HCT116 (cell line): ENCODE results near the gene FHIT. TPM values are rescaled to one million over a fixed set of nuclear protein-coding genes. Genes with fewer than 3 reads are reported as not detected.

Experiments
- ATAC-seq: fragments of 200-7000 bp; cut with Tn5 transposase; 2 replicates; pipeline ENCODE4 v1.9.1; 2020; ENCODE audit warnings: mild to moderate bottlenecking, moderate library complexity
- BruUV-seq: library from RNA; stranded (reverse); fragments of 400-500 nt; replicated peaks from 2 replicates; lab custom pipeline; 2021; lab: Mats Ljungman, UMichigan
- CTCF ChIA-PET: fragments of 300-600 bp; sonication (Branson Sonifier 250); formaldehyde crosslinking; loops from one replicate; lab custom pipeline; 2021; ENCODE audit warnings: antibody characterized with exemption; lab: Charles Lee
- POLR2A ChIA-PET: fragments of 300-600, 350-600 bp; sonication (Branson Sonifier 250); formaldehyde crosslinking; loops from one replicate; lab custom pipeline; 2021; ENCODE audit warnings: antibody characterized with exemption; lab: Charles Lee
- RAD21 ChIA-PET, 2 experiments: fragments of 300-600 bp; sonication (Branson Sonifier 250); formaldehyde crosslinking; loops; one replicate each; lab custom pipeline; 2023; ENCODE audit warnings: low total read pairs in 2 of 2; ENCODE audit not compliant: uncharacterized antibody in 2 of 2, unreplicated experiment in 2 of 2, low non-redundant PET in 1 of 2; lab: Charles Lee
- DNase-seq: peaks from one replicate; pipeline ENCODE4 v3.0.0-alpha.2; 2010; ENCODE audit warnings: low read depth, low spot score
- H2AFZ ChIP-seq: fragments of 200-600 bp; shearing (Covaris generic), sonication (generic); 2 replicates; pipeline ENCODE4 v1.6.1; 2017; ENCODE audit warnings: low read depth, mixed run types, mixed read lengths, antibody characterized with exemption, low read length; ENCODE audit not compliant: poor library complexity, severe bottlenecking
- H3K27ac ChIP-seq: 2 replicates; pipeline ENCODE4 v1.5.1; 2012; ENCODE audit warnings: low read depth, low read length
- H3K27me3 ChIP-seq: fragments of 200-600 bp; sonication (generic); 2 replicates; pipeline ENCODE4 v1.6.1; 2016; ENCODE audit warnings: mixed run types, low read length, mixed read lengths; ENCODE audit not compliant: insufficient read depth
- H3K36me3 ChIP-seq, 2 experiments: fragments of 200-500 bp in 1 of 2; fragments of 200-600 bp in 1 of 2; sonication (Bioruptor generic) in 1 of 2; sonication (generic) in 1 of 2; 2 replicates each; pipeline versions ENCODE4 v1.5.1 to v1.6.1; 2014 to 2016; ENCODE audit warnings: low read length in 2 of 2, inconsistent platforms in 1 of 2, mixed read lengths in 1 of 2, mixed run types in 1 of 2; ENCODE audit not compliant: insufficient read depth in 2 of 2, control insufficient read depth in 1 of 2
- H3K4me1 ChIP-seq, 2 experiments: fragments of 200-600 bp in 1 of 2; sonication (generic) in 1 of 2; 2 replicates each; pipeline versions ENCODE4 v1.5.1 to v1.6.1; 2012 to 2017; ENCODE audit warnings: low read length in 2 of 2, inconsistent platforms in 1 of 2, mild to moderate bottlenecking in 1 of 2, mixed read lengths in 1 of 2, mixed run types in 1 of 2, moderate library complexity in 1 of 2; ENCODE audit not compliant: insufficient read depth in 2 of 2, control insufficient read depth in 1 of 2
- H3K4me2 ChIP-seq: fragments of 200-600 bp; sonication (generic); 2 replicates; pipeline ENCODE4 v1.6.1; 2017; ENCODE audit warnings: mixed run types, low read length, mixed read lengths
- H3K4me3 ChIP-seq, 2 experiments: fragments of 200-600 bp in 1 of 2; sonication (generic) in 1 of 2; replicated peaks in 1 of 2; 2 replicates each; pipeline ENCODE4 v1.5.1; 2011 to 2016; ENCODE audit warnings: low read length in 2 of 2, control low read depth in 1 of 2, low read depth in 1 of 2, mild to moderate bottlenecking in 1 of 2, mixed read lengths in 1 of 2, mixed run types in 1 of 2
- H3K79me2 ChIP-seq: fragments of 200-600 bp; sonication (generic); 2 replicates; pipeline ENCODE4 v1.6.1; 2017; ENCODE audit warnings: mild to moderate bottlenecking, mixed run types, low read length, moderate library complexity, mixed read lengths; ENCODE audit not compliant: insufficient read depth
- H3K9ac ChIP-seq: fragments of 200-600 bp; sonication (generic); 2 replicates; pipeline ENCODE4 v1.6.1; 2016; ENCODE audit warnings: low read length, mixed read lengths
- H3K9me2 ChIP-seq: fragments of 200-600 bp; sonication (generic), shearing (Covaris generic); 2 replicates; pipeline ENCODE4 v1.6.1; 2017; ENCODE audit warnings: mixed run types, mild to moderate bottlenecking, moderate library complexity; ENCODE audit not compliant: insufficient read depth
- H3K9me3 ChIP-seq, 2 experiments: fragments of 200-500 bp in 1 of 2; fragments of 200-600 bp in 1 of 2; sonication (Bioruptor generic) in 1 of 2; sonication (generic) in 1 of 2; 2 replicates each; pipeline ENCODE4 v1.6.1; 2014 to 2017; ENCODE audit warnings: low read length in 2 of 2, mixed read lengths in 2 of 2, inconsistent platforms in 1 of 2, low read depth in 1 of 2, mild to moderate bottlenecking in 1 of 2, mixed run types in 1 of 2, moderate library complexity in 1 of 2; ENCODE audit not compliant: control insufficient read depth in 1 of 2, insufficient read depth in 1 of 2
- H4K20me1 ChIP-seq: fragments of 200-600 bp; sonication (generic), shearing (Covaris generic); 2 replicates; pipeline ENCODE4 v1.6.1; 2017; ENCODE audit warnings: mixed run types, mild to moderate bottlenecking, moderate library complexity; ENCODE audit not compliant: insufficient read depth
- CEBPB ChIP-seq: IDR thresholded peaks from 2 replicates; pipeline ENCODE4 v1.6.1; 2012; ENCODE audit warnings: low read depth
- ELF1 ChIP-seq: IDR thresholded peaks from 2 replicates; pipeline ENCODE4 v1.6.1; 2012; ENCODE audit warnings: low read depth, borderline replicate concordance
- EZH2 ChIP-seq: fragments of 200-600 bp; sonication (generic); IDR thresholded peaks from 2 replicates; pipeline ENCODE4 v1.6.1; 2017; ENCODE audit warnings: antibody characterized with exemption, mixed run types
- EZH2phosphoT487 ChIP-seq: fragments of 200-600 bp; IDR thresholded peaks from 2 replicates; pipeline ENCODE4 v1.6.1; 2018; ENCODE audit warnings: antibody characterized with exemption, borderline replicate concordance
- FOSL1 ChIP-seq: IDR thresholded peaks from 2 replicates; pipeline ENCODE4 v1.6.1; 2012; ENCODE audit warnings: low read depth
- POLR2A ChIP-seq: IDR thresholded peaks from 2 replicates; pipeline ENCODE4 v1.7.0; 2011; ENCODE audit warnings: borderline replicate concordance; ENCODE audit not compliant: insufficient read depth, insufficient read length; ENCODE audit errors: extremely low read depth
- RAD21 ChIP-seq: IDR thresholded peaks from 2 replicates; pipeline ENCODE4 v1.6.1; 2012; ENCODE audit warnings: low read depth, mild to moderate bottlenecking
- SIN3A ChIP-seq: IDR thresholded peaks from 2 replicates; pipeline ENCODE4 v1.6.1; 2012; ENCODE audit warnings: low read depth
- SP1 ChIP-seq: IDR thresholded peaks from 2 replicates; pipeline ENCODE4 v1.6.1; 2012; ENCODE audit warnings: low read depth
- SRF ChIP-seq: IDR thresholded peaks from 2 replicates; pipeline ENCODE4 v1.6.1; 2012; ENCODE audit warnings: low read depth
- TCF7L2 ChIP-seq: IDR thresholded peaks from 2 replicates; pipeline ENCODE4 v1.7.0; 2011; ENCODE audit warnings: borderline replicate concordance, inconsistent platforms; ENCODE audit not compliant: insufficient read depth, insufficient read length; ENCODE audit errors: extremely low read depth
- YY1 ChIP-seq: IDR thresholded peaks from 2 replicates; pipeline ENCODE4 v1.6.1; 2011; ENCODE audit warnings: low read length, low read depth, moderate library complexity, mild to moderate bottlenecking; ENCODE audit not compliant: insufficient replicate concordance; ENCODE audit errors: extremely low read depth
- ZFX ChIP-seq: fragments of 450-650 bp; IDR thresholded peaks from 2 replicates; pipeline ENCODE4 v1.6.1; 2017
- ZNF274 ChIP-seq: fragments of 200-500 bp; sonication (Bioruptor generic); IDR thresholded peaks from 2 replicates; pipeline ENCODE4 v1.6.1; 2014; ENCODE audit warnings: mild to moderate bottlenecking, low read depth, low read length, inconsistent platforms
- intact Hi-C: fragments of 100-400 bp; cut with micrococcal nuclease; formaldehyde crosslinking; loops from 2 replicates; pipeline ENCODE4 v1.10.0; 2022
- total RNA-seq: library from RNA; stranded (reverse); gene quantifications from one replicate; pipeline ENCODE4 v1.2.1, GENCODE V29; 2021; ENCODE audit not compliant: unreplicated experiment
- TF ChIP-seq, protein P1 (sequence below), 3 experiments: fragments of 200-600 bp in 1 of 3; sonication (generic) in 1 of 3; IDR thresholded peaks in 2 of 3; conservative IDR thresholded peaks in 1 of 3; 2 replicates each; pipeline ENCODE4 v1.5.1; 2012 to 2017; ENCODE audit warnings: low read depth in 2 of 3, low read length in 2 of 3, antibody characterized with exemption in 1 of 3, borderline replicate concordance in 1 of 3, control low read depth in 1 of 3, mild to moderate bottlenecking in 1 of 3, mixed read lengths in 1 of 3, mixed run types in 1 of 3, moderate library complexity in 1 of 3; ENCODE audit not compliant: insufficient read depth in 1 of 3
- TF ChIP-seq, protein P2 (sequence below): IDR thresholded peaks from 2 replicates; pipeline ENCODE4 v1.6.1; 2012
- TF ChIP-seq, protein P3 (sequence below): IDR thresholded peaks from 2 replicates; pipeline ENCODE4 v1.6.1; 2011; ENCODE audit warnings: mild to moderate bottlenecking, low read length, moderate library complexity; ENCODE audit not compliant: insufficient replicate concordance; ENCODE audit errors: extremely low read depth

FHIT gene
- total RNA-seq, 1 experiment from 2014 or later: 20.1 TPM

- no peaks in the 10 kb centered on the region for H3K36me3 ChIP-seq
- no peak for ATAC-seq
- TF ChIP-seq SRF (no peak), RAD21 (no peak), ZNF274 (no peak), SP1 (no peak), ZFX (no peak), YY1 (no peak), CEBPB (no peak), EZH2 (no peak), TCF7L2 (no peak), POLR2A (no peak), SIN3A (no peak), EZH2phosphoT487 (no peak), FOSL1 (no peak), ELF1 (no peak)
- TF ChIP-seq, protein P1, sequence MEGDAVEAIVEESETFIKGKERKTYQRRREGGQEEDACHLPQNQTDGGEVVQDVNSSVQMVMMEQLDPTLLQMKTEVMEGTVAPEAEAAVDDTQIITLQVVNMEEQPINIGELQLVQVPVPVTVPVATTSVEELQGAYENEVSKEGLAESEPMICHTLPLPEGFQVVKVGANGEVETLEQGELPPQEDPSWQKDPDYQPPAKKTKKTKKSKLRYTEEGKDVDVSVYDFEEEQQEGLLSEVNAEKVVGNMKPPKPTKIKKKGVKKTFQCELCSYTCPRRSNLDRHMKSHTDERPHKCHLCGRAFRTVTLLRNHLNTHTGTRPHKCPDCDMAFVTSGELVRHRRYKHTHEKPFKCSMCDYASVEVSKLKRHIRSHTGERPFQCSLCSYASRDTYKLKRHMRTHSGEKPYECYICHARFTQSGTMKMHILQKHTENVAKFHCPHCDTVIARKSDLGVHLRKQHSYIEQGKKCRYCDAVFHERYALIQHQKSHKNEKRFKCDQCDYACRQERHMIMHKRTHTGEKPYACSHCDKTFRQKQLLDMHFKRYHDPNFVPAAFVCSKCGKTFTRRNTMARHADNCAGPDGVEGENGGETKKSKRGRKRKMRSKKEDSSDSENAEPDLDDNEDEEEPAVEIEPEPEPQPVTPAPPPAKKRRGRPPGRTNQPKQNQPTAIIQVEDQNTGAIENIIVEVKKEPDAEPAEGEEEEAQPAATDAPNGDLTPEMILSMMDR (IDR thresholded peaks at IDR 0.05 in 2 of 3, conservative IDR thresholded peaks at IDR 0.05 in 1 of 3; ENCODE audit: borderline replicate concordance in 1 of 3, insufficient read depth in 1 of 3, low read depth in 2 of 3, low read length in 2 of 3): no peak
- TF ChIP-seq, protein P2, sequence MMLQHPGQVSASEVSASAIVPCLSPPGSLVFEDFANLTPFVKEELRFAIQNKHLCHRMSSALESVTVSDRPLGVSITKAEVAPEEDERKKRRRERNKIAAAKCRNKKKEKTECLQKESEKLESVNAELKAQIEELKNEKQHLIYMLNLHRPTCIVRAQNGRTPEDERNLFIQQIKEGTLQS: no peak
- TF ChIP-seq, protein P3, sequence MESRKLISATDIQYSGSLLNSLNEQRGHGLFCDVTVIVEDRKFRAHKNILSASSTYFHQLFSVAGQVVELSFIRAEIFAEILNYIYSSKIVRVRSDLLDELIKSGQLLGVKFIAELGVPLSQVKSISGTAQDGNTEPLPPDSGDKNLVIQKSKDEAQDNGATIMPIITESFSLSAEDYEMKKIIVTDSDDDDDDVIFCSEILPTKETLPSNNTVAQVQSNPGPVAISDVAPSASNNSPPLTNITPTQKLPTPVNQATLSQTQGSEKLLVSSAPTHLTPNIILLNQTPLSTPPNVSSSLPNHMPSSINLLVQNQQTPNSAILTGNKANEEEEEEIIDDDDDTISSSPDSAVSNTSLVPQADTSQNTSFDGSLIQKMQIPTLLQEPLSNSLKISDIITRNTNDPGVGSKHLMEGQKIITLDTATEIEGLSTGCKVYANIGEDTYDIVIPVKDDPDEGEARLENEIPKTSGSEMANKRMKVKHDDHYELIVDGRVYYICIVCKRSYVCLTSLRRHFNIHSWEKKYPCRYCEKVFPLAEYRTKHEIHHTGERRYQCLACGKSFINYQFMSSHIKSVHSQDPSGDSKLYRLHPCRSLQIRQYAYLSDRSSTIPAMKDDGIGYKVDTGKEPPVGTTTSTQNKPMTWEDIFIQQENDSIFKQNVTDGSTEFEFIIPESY: no peak
- TF ChIP-seq, all 23 proteins: peak for 0
- no peaks in the 10 kb centered on the region for H3K79me2 ChIP-seq
- intact Hi-C loops: no loop called here
- H4K20me1 ChIP-seq: no peaks in the 10 kb centered on the region
- no peaks in the 10 kb centered on the region for H3K9me3 ChIP-seq
- ChIA-PET POLR2A (no interaction called here), CTCF (no interaction called here), RAD21 (no interaction called here)
- DNase-seq: no peak
- H3K27me3 ChIP-seq: peaks cover 15% of the 10 kb centered on the region
- no peaks in the 10 kb centered on the region for H3K9me2 ChIP-seq
- H3K4me3 ChIP-seq: no peak overlapping the region
- no peak overlapping the region for H2AFZ ChIP-seq
- no peak overlapping the region for H3K27ac ChIP-seq
- peaks cover 11 to 12% of the 10 kb centered on the region in 2 experiments; a peak in 3 of 4 replicates for H3K4me1 ChIP-seq
- H3K9ac ChIP-seq: no peak overlapping the region
- BruUV-seq: no TSS peak
- no peak overlapping the region for H3K4me2 ChIP-seq
These were observed 1160.7 kb downstream of the FHIT start for GRCh38 chr3:60090548-60090947.
